GM12865 (cell line): ENCODE results near the gene ELFN2.

Experiments used
- DNase-seq: peaks from one replicate; pipeline ENCODE4 v3.0.0; 2010; ENCODE audit warnings: low read depth
- H3K4me3 ChIP-seq: 2 replicates; pipeline ENCODE4 v1.5.1; 2011; ENCODE audit warnings: mild to moderate bottlenecking, low read depth, low read length, control low read depth
- TF ChIP-seq, protein P1 (sequence below): IDR thresholded peaks from 2 replicates; pipeline ENCODE4 v1.5.1; 2011; ENCODE audit warnings: low read length, control low read depth, low read depth, inconsistent platforms; ENCODE audit not compliant: insufficient read depth; ENCODE audit errors: missing control alignments

ELFN2 gene

DNA sequence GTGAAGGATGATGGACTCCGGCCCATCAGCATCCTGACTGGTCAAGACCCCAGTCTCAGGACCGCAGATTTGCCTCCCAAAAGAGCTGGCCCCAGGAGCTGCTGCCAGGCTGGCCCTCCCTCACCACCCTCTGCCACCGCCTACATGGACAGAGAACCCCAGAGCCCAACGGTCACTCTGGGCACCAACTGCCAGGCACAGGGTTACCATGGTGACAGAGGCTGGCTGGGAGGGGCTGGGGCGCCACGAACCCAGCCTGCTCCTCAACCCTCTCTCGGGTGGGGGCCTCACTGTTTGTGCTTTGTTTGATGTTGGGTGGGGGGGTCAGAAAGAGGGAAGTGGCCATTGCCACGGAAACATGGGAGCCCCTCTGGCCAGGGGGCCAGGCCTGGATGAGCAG lies 55.8 kb downstream of the ELFN2 start:
- no peak overlapping the region for H3K4me3 ChIP-seq
- no peak for DNase-seq
- TF ChIP-seq, protein P1, sequence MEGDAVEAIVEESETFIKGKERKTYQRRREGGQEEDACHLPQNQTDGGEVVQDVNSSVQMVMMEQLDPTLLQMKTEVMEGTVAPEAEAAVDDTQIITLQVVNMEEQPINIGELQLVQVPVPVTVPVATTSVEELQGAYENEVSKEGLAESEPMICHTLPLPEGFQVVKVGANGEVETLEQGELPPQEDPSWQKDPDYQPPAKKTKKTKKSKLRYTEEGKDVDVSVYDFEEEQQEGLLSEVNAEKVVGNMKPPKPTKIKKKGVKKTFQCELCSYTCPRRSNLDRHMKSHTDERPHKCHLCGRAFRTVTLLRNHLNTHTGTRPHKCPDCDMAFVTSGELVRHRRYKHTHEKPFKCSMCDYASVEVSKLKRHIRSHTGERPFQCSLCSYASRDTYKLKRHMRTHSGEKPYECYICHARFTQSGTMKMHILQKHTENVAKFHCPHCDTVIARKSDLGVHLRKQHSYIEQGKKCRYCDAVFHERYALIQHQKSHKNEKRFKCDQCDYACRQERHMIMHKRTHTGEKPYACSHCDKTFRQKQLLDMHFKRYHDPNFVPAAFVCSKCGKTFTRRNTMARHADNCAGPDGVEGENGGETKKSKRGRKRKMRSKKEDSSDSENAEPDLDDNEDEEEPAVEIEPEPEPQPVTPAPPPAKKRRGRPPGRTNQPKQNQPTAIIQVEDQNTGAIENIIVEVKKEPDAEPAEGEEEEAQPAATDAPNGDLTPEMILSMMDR, result no peak

DNA sequence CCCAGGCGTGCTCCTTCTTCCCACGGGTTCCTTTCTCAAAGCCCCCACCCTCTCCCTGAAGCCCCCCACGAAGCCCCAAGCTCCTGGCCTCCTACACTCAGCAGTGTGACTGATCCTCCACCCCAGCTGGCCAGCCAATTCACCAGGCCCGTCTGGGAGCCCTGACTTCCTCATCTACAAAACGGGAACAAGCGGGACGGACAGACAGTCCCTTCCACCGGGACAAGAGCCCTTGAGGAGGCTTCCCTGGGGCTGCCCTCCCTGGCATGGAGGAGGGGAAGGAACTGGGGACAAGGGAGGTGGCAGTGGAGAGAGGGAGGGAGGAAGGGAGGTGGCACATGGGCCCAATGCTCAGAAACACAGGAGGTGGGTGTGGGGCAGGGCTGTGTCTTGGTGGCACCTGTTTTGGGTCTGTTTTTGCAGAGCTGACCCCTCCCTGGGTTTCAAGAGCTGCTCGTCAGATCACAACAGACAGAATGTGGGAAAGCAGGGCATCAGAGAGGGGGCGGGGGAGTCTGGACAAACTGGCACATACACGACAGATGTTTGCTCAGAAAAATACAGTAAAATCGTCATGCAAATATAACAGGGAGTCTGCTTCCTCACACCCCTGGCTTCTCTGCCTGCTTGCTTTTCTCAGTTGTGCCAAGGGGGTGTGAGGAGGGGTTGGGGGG lies 56.8 kb downstream of the ELFN2 start:
- no peak overlapping the region for H3K4me3 ChIP-seq
- TF ChIP-seq, protein P1, result no peak
- peak; percentile 43 for DNase-seq

DNA sequence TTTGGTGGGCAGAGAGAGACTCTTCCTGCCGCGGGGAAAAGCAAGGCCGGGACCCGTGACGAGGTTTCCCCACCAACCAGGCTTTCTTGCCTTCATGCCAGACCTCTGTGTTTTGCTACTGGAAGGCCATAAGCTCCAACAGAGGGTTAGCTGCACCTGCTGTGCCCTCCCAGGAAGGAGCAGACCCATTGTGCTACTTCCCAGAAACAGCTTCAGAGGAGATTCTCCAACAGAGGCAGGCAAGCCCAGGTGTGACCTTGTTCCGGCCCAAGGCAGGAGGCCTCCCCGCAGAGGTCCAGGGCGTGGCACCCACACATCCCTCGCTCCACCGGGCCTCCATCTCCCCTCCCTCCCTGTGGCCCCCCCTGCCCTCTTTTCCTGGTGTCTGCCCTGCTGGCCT lies 57.8 kb downstream of the ELFN2 start:
- TF ChIP-seq, protein P1, result no peak
- DNase-seq, result no peak
- no peak overlapping the region for H3K4me3 ChIP-seq

DNA sequence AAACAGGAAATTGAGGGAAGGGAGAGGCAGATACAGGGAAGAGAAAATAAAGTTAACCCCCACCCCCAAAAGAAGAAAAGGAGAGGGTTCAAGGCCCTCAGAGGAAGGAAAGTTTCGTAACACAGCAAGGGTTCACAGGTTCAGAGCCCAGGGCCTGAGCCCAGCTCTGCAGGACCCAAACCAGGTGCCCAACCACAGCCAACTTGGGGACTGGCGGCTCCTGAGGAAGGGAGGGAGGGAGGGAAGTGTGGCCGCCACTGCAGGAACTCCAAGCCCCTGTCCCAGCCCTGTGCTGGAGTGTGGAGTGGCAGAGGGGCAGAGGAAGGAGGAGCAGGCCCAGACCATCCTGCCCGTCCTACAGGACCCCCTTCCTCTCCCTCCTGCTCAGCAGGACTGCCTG lies 59.2 kb downstream of the ELFN2 start:
- H3K4me3 ChIP-seq, result no peak overlapping the region
- DNase-seq, result no peak
- TF ChIP-seq, protein P1, result no peak

DNA sequence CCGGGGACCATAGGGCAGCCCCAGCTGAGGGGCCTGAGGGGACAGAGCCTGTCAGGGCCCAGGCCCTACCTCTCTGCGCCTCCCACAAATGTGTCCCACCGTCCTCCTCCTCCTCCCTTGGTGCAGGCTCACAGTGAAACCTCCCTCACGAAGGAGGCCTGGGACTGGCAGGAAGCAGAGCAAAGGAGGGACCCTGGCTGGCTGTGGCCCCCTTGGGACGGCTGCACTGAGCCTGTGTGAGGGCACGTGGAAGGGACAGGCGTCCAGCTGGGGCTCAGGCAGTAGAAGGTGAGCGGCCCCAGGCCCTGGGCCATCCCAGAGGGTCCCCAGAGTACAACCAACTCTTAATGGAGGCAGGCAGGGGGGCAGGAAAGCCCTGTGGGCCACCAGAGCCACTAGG lies 60.7 kb downstream of the ELFN2 start:
- no peak overlapping the region for H3K4me3 ChIP-seq
- no peak for DNase-seq
- TF ChIP-seq, protein P1, result no peak

DNA sequence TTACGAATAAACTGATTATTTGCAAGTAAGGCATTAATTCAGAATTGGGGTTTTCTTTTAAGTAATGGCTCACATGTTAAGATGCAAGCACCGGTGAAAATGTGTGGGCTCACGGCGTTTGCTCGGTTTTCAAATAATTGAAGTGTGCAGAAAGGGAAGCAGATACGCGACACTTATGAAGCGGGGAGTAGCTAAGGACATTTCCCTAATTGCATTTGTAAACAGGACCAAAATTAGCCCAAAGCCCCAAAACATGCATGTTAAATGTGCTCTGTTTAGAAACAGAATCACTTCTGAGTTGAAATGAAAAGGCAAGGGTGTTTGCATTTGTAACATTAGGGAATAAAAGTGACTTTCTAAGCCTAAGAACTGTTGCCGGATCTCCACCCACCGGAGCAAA lies 61.3 kb downstream of the ELFN2 start:
- DNase-seq, result no peak
- H3K4me3 ChIP-seq, result no peak overlapping the region
- TF ChIP-seq, protein P1, result no peak
